HG03139 (cell line): ENCODE data around the gene CMIP.

Experiments used
- ATAC-seq: cut with Tn5 transposase; IDR thresholded peaks from one replicate; pipeline ENCODE4 v1.9.1; 2021; ENCODE audit not compliant: unreplicated experiment

CMIP gene

DNA sequence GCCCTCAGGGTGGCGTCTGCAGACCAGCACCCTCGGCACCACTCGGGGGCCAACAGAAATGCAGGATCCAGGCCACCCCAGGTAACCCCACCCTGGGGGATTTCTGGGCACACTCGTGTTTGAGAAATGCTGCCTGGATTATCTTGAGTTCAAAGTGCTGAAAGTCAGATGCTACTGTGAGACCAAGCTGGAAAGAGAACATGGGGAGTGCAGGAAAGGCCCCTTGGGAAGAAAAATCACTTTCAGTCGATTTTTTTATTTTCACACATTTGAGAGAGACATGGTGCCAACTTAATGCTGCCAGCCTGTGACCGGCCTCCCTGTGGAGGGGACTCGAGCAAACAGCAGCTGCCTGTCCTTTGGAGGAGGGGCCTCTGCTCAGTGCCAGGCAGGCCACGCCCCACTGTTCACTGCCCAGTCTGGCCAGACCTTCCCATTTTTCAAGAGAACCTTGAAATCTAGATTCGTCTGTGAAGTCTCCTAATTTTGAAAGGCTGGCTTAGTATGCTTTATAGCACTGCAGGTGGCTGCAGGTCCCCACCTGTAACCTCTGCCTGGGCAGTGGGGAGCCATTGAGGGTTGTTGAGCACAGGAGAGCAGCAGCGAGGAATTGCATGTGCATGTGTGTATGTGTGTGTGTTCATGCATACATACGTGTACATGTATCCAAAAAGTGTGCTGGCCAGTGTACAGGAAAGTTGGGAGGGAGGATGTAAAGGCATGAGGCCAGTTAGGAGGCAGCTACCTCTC, 263.8 kb downstream of the CMIP start:
- no peak for ATAC-seq

DNA sequence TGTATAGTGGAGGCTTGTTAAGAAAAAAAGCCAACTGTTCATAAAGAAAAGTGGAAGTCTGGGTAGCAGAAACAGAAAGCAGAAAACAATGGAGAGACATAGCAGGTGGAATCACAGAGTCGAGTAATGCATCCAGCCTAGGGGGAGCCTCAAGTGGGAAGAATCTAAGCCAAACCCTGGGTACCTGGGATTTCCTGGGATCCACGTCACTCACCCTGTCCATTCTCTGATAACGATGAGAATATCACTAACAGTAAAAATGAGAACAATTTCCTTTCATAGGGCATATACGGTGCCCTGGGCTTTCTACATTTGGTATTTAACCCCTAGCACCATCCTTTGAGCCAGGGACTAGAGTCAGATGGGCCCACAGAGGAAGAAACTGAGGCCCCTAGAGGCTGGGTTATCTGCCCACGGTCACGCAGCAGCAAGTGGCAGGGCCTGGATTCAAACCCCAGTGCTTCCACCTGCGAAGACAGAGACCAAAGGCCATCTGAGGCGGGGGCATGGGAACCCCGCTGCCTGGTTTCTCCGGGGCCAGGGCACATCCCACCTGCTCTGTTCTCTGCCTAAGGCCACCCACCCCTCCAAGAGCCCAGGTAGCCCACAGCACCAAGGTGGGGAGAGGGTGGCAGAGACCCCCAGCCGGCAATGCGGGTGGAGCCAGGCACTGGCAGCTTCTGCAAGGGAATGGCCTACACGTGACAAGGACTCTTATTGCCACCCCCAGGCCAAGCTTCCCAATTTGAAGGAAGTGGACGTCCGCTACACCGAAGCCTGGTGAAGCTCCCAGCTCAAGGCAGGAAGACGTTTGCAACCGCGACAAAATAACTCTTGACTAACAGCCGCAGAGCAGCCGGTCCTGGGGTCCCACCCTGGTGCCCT, 264.6 kb downstream of the CMIP start:
- no peak for ATAC-seq

DNA sequence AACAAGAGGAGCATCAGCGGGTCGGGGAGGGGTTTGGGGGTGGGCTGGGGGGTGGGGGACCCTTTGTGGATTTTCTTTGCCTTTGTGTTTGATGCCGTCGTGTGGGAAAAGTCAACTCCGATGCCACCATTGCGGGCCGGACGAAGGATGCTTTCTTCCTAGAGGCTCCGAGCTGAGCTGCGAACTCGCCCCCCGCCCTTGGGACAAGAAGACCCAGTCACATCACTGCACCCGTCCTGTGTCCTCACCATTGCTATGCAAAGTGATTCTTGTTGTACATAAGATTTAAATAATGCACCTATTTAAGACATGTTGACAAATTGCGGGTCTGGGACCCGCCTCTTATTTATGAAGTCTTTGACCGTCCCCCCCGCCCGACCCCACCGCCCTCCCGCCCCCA, 265.4 kb downstream of the CMIP start:
- ATAC-seq = no peak

DNA sequence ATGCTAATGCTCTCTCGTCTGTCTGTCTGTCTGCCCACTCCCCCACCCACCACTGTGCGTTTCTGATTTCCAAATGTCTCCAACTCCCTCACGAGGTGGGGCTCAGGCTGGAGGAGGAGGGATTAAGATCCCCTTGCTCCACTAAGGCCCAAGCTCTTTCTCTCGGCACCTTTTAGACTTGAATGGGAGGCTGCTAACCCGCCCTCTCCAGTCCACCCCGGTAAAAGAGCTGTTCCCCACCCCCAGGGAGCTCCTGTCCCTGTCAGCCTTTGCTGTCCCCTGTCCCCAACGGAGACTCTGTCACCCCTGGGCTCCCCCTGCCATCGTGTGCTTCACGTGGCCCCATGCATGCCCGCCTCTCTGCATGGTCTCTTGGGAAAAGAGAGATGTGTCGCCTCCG, 266.0 kb downstream of the CMIP start:
- no peak for ATAC-seq

DNA sequence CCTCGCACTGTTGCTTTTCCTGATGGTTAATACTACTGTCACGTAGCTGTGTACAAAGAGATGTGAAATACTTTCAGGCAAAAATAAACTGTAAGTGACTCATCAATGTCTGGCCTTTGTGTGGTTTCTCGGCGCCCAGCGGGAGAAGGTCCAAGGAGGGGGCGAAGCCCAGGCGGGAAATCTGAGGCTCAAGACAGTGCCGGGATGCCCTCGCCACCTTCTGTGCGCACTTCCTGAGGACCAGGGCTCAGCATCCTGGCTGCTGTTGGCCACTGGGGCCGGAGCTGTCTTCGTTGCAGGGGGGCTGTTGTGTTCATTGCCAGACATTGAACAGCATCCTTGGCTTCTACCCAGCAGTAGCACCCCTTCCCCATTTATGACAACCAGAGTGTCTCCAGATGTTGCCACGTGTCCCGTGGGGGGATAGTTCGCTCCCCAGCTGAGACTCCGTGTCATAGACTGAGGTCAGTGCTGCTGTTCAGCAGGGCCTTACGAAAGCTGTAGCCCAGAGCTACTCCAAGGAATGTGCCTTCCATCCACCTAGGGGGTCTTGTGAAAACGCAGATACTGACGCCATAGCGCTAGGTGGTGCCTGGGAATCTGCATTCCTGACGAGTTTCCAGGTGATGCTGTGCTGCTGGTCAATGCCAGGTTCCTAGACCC, 267.2 kb downstream of the CMIP start:
- no peak for ATAC-seq

DNA sequence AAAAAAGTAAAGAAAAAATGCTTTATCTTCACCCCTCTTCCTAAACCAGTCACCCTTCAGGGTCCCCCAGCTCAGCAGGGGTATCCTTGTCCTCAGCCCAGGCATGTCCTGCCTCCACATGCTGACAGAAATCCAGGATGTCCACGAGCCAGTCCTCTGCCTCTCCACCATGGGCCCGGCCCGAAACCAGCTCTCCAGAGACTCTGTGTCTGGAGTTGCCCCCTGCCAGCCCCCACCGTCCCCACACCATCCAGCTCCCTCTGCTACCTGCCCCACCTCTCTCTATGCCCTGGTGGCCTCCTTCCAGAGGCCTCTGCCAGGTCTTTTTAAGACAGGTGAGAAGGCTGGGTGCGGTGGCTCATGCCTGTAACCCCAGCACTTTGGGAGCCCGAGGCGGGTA, 268.1 kb downstream of the CMIP start:
- no peak for ATAC-seq

DNA sequence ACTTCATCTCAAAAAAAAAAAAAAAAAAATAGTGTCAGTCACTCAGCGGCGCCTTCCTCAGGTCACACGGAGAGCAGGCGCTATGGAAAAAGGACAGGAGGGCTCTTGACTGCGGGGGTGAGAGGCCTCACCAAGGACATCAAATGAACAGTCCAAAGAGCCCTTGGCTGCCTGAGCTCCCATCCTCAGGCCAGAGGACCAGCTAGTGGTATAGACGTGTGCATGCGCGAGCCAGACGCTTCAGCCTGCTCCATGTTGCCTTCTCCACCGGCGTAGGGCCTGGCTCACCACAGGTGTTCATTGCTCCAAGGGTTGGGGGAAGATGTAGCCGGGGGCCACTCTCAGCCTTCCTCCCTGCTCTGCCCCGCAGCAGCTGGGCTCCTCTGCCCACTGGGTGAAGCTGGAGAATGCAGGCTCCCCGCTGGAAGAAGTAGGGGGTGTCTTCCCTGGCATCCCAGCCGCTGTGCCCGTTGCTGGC, 268.7 kb downstream of the CMIP start:
- no peak for ATAC-seq

DNA sequence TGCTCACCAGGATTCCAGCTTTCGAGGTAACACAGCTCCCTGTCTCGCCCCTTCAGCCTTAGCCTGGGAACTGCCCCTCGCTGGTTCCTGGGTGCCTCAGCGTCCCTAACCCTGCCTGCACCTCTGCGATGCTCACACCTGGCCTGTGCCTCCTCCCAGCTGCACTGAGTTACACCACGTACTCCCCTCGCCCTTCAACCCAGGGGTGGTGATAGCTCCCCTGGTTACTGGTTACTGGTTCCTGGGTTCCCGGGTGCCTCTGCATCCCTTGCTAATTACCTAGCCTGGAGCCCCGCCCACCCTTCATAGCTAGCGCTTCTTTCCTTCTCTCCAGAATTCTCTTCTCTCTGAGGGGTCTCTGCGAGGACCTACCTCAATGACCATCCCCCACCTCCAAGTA, 269.2 kb downstream of the CMIP start:
- no peak for ATAC-seq

DNA sequence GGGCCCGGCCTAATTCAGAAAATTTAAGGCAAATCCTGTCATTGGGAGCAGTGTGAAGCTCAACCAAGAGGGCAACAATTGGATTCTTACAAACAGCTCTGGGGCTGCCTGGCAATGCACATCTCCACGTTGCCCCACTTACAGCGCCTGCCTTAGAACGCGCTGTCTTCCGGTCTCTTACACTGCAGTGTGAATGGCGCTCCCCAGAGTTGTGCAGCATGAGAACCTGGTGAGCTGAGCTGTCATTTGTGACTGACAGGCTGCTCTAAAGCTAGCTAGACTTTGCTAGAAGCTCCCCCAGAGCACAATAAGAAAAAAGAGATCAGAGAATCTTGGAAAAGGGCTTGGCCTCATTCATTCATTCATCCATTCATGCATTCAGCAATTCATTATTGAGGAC, 270.0 kb downstream of the CMIP start:
- ATAC-seq = no peak

DNA sequence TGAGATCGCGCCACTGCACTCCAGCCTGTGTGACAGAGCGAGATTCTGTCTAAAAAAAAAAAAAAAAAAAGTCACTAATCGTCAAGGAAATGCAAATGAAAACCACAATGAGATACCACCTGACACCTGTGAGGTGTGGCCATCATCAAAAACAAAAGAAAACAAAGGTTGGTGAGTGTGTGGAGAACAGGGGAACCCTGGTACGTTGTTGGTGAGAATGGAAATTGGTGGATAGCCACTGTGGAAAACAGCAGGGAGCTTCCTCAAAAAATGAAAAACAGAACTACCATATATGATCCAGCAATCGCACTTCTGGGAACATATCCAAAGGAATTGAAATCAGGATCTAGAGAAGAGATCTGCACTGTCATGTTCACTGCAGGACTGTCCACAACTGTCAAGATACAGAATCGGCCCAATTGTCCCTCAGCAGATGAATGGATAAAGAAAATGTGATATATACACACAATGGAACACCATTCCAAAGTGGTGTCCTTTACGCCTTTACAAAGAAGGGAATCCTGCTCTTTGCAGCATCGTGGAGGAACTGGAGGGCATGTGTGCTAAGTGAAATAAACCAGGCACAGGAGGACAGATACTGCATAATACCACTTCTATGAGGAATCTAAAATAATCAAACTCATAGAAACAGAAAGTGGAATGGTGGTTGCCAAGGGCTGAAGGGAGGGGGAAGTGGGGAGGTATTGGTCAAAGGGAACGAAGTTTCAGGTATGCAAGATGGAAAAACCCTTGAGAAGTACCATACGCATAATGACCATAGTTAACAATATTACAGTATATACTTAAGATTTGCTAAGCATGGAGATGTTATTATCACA, 271.0 kb downstream of the CMIP start:
- ATAC-seq = peak; percentile 39

DNA sequence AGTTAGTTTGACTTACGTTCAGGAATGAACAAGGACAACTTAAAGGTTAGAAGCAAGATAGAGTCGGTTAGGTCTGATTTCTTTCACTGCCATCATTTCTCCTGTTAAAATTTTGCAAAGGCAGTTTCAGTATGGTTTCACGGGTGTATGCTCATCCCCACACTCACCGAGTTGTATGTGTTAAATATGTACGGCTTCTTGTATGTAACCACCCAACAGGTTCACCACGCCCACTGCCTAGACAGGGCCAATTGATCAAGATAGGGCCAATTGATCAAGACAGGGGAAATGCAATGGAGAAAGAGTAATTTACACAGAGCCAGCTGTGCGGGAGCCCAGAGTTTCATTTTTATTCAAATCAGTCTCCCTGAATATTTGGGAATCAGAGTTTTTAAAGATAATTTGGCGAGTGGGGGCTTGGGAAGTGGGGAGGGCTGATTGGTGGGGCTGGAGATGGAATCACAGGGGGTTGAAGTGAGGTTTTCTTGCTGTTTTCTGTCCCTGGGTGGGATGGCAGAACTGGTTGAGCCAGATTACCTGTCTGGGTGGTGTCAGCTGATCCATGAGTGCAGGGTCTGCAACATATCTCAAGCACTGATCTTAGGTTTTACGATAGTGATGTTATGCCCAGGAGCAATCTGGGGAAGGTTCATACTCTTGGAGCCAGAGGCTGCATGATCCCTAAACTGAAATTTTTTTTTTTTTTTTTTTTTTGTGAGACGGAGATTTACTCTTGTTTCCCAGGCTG, 272.0 kb downstream of the CMIP start:
- ATAC-seq = peak; percentile 66

DNA sequence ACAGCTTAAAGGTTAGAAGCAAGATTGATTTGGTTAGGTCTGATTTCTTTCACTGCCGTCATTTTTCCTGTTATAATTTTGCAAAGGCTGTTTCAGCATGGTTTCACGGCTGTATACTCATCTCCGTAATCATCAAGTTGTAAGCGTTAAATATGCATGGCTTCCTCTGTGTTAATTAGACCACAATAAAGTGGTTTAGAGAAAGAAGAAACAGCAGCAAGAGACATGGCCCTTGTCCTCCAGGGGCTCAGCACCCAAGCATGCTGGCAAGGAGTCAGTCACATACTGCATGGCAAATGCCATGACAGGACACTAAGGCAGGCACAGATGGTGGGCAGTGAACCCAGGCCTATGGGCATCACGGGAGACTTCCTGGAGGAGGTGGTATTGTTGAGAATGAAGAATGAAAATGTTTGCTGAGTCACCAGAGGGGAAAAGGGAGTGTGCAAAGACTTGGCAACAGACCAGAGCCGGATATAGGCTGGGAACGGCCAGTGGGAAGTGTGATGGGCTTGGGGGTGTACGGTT, 273.1 kb downstream of the CMIP start:
- no peak for ATAC-seq

DNA sequence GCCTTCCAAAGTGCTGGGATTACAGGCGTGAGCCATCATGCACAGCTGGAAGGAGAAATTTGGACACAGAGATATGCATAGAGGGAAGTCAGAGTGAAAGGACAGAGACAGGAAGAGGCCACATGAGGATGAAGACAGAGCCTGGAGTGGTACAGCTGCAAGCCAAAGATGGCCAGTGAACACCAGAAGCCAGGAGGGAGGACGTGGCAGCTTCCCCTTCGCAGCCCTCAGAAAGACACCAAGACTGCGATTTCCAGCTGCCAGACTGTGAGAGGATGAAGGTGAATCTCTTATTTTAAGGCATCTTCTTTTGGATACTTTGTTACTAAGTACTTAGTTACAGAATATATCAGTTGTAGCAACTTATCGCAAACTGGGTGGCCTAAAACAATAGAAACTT, 274.0 kb downstream of the CMIP start:
- ATAC-seq = no peak

DNA sequence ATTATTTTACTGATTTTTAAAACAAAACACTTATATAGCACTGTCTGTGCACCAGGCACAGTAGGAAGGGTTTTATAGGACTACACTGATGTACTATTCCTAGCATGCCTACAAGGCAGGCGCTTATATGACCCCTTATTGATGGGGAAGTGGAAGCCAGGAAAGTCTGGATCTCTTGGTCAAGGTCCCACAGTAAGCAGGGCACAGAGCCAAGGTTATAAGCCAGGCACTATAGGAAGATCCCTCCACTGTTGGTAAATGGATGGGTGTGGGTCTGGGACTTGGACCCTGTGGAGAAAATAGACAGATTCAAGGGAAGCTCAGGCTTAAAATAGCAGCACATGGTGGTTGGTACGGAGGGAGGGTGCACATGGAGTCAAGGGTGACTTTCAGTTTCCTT, 275.4 kb downstream of the CMIP start:
- ATAC-seq = no peak

DNA sequence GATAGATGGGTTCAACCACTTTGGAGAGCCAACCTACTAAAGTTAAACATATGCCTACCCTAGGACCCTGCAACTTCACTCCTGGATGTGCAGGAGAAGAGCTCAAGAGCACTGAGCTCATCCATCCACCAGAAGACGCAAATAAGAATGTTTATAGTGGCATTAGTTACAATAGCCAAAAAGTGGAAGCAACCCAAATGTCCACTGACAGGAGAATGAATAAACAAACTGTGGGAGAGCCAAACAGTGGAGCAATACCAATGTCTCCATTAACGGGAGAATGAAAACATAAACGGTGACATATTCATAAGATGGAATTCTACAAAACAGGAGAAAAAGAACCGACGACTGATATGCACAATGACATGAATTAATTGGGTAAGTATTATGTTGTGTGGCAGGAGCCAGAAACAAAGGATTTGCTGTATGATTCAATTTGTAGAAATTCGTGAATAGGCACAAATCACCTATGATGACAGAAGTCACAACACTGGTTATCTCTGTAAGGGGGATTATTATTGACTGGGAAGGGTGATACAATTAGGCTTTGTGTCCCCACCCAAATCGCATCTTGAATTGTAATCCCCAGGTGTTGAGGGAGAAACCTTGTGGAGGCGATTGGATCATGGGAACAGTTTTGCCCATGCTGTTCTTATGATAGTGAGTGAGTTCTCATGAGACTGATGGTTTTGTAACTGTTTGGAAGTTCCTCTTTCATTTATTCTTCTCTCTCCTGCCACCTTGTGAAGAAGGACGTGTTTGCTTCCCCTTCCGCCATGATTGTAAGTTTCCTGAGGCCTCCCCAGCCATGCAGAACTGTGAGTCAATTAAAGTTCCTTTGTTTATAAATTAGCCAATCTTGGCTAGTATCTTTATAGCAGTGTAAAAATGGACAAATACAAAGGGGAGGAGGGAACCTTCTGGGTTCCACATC, 276.6 kb downstream of the CMIP start:
- ATAC-seq = no peak

DNA sequence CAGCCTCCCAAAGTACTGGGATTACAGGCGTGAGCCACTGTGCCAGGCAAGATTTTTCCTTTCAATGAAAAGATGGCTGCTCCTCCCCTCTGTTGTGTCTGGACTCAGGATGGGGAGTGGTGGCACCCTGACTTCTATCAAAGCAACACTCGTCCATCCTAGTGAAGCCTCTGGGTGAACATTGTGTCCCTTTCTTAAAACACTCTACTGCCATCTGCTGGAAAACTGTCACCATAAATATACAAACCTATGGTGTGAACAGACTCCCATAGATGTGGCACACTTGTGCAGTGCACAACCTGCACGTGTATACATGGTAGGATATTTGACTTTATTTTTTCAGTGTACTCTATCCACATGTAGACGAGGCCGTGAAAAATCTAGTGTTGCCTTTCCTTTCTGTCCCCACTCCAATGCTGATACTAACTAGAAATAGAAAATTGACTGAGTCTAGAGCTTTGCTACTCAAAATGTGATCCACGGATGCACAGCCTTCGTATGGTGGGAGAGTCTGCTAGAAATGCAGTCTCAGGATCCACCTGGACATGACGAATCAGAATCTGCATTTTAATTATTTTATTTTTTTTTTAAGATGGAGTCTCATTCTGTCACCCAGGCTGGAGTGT, 278.6 kb downstream of the CMIP start:
- no peak for ATAC-seq

DNA sequence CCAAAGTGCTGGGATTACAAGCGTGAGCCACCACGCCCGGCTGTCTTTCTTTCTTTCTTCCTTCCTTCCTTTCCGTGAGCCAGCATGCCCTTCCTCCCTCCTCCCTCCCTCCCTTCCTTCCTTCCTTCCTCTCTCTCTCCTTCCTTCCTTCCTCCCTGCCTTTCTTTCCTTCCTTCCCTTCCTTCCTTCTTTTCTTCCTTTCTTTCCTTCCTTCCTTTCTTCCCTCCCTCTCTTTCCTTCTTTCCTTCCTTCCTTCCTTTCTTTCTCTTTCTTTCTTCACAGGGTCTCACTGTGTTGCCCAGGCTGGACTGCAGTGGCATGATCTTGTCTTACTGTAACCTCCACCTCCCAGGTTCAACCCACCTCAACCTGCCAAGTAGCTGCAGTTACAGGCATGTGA, 283.8 kb downstream of the CMIP start:
- ATAC-seq = no peak

DNA sequence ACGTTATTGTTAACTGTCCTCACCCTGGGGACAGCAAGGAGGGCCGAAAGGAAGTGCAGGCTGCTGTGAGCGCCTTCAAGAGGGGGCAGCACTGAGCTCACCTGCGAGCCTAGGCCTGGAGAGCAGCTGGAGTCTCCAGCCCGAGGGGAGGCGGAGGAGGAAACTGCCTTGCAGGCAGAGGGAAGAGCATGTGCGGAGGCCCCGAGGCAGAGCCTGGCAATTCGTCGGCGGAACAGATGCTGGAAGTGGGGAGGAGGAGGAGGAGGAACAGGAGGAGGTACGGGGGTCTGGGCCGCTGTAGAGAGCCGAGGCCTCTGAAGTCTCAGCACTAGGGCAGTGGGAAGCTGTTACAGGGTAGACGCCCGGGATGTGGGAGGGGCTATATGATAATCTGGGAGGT, 284.8 kb downstream of the CMIP start:
- ATAC-seq = no peak
